KOPT-K1 (cell line): ENCODE measurements around the gene SCYGR4.

Experiments used
- H3K27ac ChIP-seq: fragments of 200-600 bp; sonication (generic); 2 replicates; pipeline ENCODE4 v1.5.1; 2016; ENCODE audit warnings: antibody characterized with exemption, mild to moderate bottlenecking, low read depth, low read length; ENCODE audit not compliant: poor library complexity, severe bottlenecking
- H3K36me3 ChIP-seq: fragments of 200-600 bp; sonication (generic); 2 replicates; pipeline ENCODE4 v1.5.1; 2017; ENCODE audit warnings: antibody characterized with exemption, mild to moderate bottlenecking, low read length, moderate library complexity; ENCODE audit not compliant: insufficient read depth
- H3K9me3 ChIP-seq: fragments of 200-600 bp; sonication (generic); 2 replicates; pipeline ENCODE4 v1.5.1; 2017; ENCODE audit warnings: antibody characterized with exemption, low read length, mild to moderate bottlenecking; ENCODE audit not compliant: insufficient read depth, poor library complexity, severe bottlenecking

Gene SCYGR4

GRCh38 chr2:227606476-227606875 is 10.8 kb upstream of the SCYGR4 start:
- Histone ChIP-seq H3K36me3 (no peaks in the 10 kb centered on the region), H3K9me3 (peaks cover 5% of the 10 kb centered on the region), H3K27ac (no peak overlapping the region)

DNA sequence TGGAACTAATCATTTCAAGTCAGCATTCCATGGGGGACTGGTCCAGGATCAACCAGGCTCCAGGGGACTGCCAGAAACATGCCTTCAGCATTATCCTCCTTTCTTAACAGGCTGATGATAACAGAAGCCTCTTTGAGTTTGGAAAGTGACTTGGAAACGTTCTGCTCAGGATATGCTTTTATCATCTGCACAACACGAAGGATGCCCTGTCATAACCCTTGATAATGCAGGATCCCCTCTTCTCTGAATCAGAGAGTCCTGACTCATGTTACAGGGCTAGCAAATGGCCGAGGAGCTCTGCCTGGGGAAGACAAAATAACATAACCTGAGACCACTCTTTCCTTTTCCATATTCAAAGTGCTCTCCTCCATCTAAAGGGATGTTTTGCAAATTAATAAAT is 9.4 kb upstream of the SCYGR4 start:
- Histone ChIP-seq H3K9me3 (peaks cover 5% of the 10 kb centered on the region), H3K27ac (no peak overlapping the region), H3K36me3 (no peaks in the 10 kb centered on the region)

- no peak overlapping the region for H3K27ac ChIP-seq
- H3K9me3 ChIP-seq = peaks cover 5% of the 10 kb centered on the region
- H3K36me3 ChIP-seq = no peaks in the 10 kb centered on the region
These were observed 8.5 kb upstream of the SCYGR4 start for GRCh38 chr2:227608561-227609338.

DNA sequence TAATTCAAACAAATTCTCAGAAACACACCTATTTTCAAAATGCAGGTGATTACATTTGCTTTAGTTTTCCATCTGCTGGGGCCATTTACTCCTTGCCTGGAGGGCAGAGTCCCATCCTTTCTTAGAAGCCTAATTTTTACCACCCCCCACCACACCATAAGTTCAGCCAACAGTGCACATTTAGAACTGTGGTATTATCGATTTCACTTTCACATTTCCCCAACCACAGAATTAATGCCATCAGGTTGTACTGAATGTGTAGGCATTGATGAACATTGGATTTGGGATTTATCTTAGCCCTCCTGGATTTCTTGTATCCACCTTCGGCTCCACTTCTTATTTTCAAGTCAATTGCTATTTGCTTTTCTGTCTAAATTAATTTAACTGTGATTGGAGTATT is 7.2 kb upstream of the SCYGR4 start:
- Histone ChIP-seq H3K27ac (no peak overlapping the region), H3K36me3 (no peaks in the 10 kb centered on the region), H3K9me3 (peaks cover 5% of the 10 kb centered on the region)

DNA sequence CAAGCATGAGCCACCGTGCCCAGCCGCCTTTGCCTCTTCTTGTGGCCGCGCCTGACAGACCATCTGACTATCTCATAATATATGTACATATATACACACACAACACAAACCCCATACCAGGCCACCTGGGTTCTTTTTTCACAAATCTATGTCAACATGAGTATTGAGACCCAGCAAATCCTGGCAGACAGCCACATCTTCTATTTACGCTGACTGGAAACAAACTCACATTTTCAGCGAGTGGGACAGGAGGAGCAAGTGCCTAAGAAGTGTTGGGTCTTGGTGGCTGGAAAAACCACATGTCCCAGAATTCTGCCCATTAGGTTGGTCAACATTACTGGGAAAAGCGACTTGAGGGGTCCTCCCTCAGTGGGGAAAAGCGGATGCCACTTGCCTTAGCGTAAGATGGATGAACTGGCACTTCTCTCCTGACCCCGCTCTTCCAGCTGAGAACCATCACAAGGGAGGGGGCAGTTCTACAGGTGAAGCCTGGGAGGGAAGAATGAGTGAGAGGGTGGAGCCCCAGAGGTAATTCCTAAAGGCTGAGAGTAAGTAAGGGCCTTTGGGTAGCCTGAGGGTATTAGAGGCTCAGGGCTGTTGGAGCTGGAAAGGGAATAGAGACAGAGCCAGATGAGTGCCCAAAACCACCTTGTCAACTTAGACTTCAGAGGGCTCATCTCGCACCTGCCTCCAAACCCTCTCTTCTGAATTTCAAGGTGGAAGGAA is 4.6 kb upstream of the SCYGR4 start:
- H3K27ac ChIP-seq = no peak overlapping the region
- H3K9me3 ChIP-seq = peaks cover 5% of the 10 kb centered on the region
- no peaks in the 10 kb centered on the region for H3K36me3 ChIP-seq

DNA sequence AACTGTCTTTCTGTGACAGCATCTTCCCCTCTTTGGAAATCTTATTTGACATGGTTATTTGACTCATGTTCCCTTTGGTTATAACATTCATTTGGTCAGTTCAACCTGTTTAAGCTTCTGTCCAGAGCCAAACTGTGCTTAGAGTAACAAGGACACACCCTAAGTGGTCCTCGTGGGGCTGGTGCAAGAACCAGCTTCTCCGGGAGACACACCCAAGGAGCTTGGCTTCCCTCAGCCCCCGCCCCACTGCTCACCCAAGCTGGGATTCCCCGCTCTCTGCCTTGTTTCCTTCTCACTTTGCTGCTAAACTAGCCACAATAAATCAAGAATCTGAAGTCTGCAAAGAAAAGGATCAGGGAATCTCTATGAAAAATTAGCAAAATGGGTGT is 4.0 kb upstream of the SCYGR4 start:
- Histone ChIP-seq H3K27ac (no peak overlapping the region), H3K36me3 (no peaks in the 10 kb centered on the region), H3K9me3 (peaks cover 5% of the 10 kb centered on the region)

DNA sequence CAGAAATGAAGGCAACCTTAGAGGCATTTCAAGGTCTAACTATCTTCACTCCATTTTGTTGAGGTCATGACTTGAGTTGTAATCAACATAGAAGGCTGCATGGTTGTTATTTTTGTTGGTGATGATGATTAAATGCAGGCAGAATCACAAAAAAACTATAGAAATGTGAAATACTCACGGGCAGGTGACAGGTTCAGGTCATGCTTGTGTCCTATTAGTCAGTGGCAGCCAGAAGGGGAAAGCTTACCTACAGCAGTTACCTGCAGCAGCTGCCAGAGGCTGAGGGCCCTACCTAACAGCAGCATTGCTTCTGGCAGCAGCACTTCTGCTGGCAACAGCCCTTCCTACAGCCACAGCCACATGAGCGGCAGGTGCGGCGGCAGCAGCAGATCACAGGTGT is 3.1 kb upstream of the SCYGR4 start:
- H3K27ac ChIP-seq = no peak overlapping the region
- no peaks in the 10 kb centered on the region for H3K9me3 ChIP-seq
- H3K36me3 ChIP-seq = no peaks in the 10 kb centered on the region

- H3K9me3 ChIP-seq = no peaks in the 10 kb centered on the region
- no peaks in the 10 kb centered on the region for H3K36me3 ChIP-seq
- no peak within 1 kb of the TSS for H3K27ac ChIP-seq
These were observed 2.6 kb upstream of the SCYGR4 start, which contains the start of gene SCYGR3 for GRCh38 chr2:227614740-227615139. Gene SCYGR3, minus strand, starts transcription at chr2:227614840. Its CDS starts 0 bp downstream, at chr2:227614840.

GRCh38 chr2:227615181-227615580 is 2.1 kb upstream of the SCYGR4 start:
- H3K36me3 ChIP-seq = no peaks in the 10 kb centered on the region
- no peak overlapping the region for H3K27ac ChIP-seq
- no peaks in the 10 kb centered on the region for H3K9me3 ChIP-seq

GRCh38 chr2:227615906-227616305 is 1.4 kb upstream of the SCYGR4 start:
- H3K9me3 ChIP-seq = no peaks in the 10 kb centered on the region
- H3K36me3 ChIP-seq = no peaks in the 10 kb centered on the region
- no peak overlapping the region for H3K27ac ChIP-seq

GRCh38 chr2:227616631-227617030 is 667 bp upstream of the SCYGR4 start:
- Histone ChIP-seq H3K9me3 (no peaks in the 10 kb centered on the region), H3K36me3 (no peaks in the 10 kb centered on the region), H3K27ac (no peak overlapping the region)

- H3K36me3 ChIP-seq = no peaks in the 10 kb centered on the region
- H3K27ac ChIP-seq = no peak overlapping the region
These were observed 5.9 kb downstream of the SCYGR4 start for GRCh38 chr2:227623226-227623625.

GRCh38 chr2:227625420-227625819 is 8.1 kb downstream of the SCYGR4 start:
- H3K27ac ChIP-seq = no peak overlapping the region
- no peaks in the 10 kb centered on the region for H3K36me3 ChIP-seq
- H3K9me3 ChIP-seq = no peaks in the 10 kb centered on the region

More at GRCh38 chr2:227623226-227623625, 5.9 kb downstream of the SCYGR4 start:
- no peaks in the 10 kb centered on the region for H3K9me3 ChIP-seq

GRCh38 chr2:227626580-227627151 is 9.4 kb downstream of the SCYGR4 start:
- Histone ChIP-seq H3K9me3 (no peaks in the 10 kb centered on the region), H3K36me3 (no peaks in the 10 kb centered on the region), H3K27ac (no peak overlapping the region)

DNA sequence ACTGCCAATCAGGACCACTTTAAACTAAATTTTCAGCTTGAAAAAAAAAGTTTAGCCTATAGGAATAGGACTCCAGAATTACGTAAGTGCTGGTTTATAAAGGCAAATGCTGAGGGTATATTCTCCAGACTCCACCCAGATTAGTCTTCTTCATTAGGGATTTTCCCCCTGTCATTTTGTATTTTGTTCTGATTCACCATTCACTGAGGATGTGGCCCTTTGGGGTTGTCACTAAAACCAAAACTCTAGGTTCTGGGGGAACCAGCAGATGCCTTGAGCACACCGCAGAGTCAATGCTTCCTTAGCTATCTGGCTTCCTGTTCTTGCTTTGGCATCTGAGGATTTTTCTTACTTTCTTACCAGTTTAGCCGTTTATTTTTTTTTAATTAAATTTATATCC is 10.5 kb downstream of the SCYGR4 start:
- H3K9me3 ChIP-seq = no peaks in the 10 kb centered on the region
- no peak overlapping the region for H3K27ac ChIP-seq
- H3K36me3 ChIP-seq = no peaks in the 10 kb centered on the region
